ENCODE measurements around the gene SPTSSA.
"Not testable (repeated sequence)": the region's sequence is repeated elsewhere in the genome, so short reads cannot be mapped to it uniquely, and the experiment has no call there.

The SPTSSA gene

DNA sequence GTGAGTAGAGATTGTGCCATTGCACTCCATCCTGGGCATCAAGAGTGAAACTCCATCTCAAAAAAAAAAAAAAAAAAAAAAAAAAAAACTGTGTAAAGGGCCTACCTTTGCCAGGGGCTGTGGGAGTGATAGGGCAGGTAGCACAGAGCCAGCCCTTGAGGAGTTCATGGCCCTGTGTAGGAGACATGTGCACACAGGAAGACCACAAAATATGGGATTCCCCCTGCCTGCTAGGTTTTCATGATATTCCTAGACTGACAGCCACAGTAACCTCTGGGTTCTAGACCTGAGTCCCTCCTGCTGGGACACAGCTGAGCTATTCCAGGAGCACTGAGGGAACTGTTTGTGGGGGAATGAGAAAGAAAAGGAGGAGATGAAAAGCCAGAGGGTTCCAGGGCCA, 8.3 kb upstream of the SPTSSA start:
- DNase-seq (ENCODE audit: low spot score): no peak

DNA sequence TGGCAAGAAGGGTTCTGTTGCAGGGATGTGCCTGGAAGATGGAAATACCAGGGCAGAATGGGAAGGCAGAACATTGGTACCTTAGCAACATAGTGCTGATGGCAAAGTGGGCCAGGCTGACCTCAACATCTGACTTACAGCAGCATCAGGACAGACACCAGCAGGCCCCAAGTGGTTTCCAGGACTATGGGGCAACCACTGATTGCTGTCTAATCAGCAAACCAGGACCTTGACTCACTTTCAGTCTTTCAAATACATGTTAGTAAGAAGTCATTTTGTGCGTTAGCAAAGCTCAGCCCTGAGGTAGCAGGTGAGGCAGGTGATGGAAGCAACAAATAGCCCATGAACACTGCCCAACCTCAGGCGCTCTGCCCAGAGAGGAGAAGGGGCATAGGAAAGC, 4.7 kb upstream of the SPTSSA start:
- DNase-seq (ENCODE audit: low spot score): no peak

DNA sequence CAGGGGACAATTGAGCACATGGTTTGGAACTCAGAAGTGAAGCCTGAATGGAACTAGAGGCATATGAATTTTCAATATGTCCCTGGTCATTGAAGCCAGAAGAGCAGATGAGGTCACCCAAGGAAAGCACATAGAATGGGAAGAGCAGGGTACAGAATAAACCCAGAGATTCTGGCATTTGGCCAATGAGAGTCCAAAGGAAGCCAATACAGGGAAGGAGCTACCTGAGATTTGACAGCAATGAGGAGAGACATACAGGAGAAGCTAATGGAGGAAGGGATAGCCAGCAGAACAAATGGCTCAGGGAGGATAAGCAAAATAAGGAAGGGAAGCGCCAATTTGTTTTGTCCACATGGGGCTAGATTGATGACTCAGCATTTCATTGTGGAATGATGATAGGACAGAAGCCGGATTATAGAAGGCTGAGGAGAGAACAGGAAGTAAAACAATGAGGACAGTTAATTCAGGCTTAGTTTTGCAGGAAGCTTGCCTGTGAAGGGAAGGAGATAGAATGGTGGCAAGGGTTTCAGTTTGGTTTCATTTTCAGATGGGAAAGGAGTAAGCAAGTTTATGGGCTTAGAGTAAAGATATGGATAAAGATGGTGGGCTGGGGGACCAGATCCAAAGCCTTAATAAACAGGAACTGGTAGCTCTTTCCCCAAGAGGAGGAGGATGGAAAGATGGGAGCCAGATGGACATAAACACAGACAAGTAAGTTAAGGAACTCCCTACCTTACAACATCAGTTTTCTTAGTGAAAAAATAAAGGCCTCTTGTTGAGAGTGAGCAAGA, 3.2 kb upstream of the SPTSSA start:
- no peak for DNase-seq (ENCODE audit: low spot score)

DNA sequence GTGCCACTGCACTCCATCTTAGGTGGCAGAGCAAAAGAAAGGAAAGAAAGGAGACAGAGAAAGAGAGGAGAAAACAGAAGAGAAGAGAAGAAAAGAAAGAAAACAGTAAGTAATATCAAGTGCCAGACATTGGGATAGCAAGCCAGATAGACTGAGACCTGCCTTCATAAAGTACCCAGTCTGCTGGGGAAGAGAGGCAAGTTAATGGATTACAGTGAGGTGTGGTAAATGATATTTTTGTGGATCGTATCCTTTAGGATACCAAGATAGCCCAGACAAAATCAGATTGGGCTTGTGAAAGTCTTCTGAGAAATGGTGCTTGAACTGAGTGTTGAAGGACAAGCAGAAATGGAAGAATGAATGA, 1.5 kb upstream of the SPTSSA start:
- no peak for DNase-seq (ENCODE audit: low spot score)

DNA sequence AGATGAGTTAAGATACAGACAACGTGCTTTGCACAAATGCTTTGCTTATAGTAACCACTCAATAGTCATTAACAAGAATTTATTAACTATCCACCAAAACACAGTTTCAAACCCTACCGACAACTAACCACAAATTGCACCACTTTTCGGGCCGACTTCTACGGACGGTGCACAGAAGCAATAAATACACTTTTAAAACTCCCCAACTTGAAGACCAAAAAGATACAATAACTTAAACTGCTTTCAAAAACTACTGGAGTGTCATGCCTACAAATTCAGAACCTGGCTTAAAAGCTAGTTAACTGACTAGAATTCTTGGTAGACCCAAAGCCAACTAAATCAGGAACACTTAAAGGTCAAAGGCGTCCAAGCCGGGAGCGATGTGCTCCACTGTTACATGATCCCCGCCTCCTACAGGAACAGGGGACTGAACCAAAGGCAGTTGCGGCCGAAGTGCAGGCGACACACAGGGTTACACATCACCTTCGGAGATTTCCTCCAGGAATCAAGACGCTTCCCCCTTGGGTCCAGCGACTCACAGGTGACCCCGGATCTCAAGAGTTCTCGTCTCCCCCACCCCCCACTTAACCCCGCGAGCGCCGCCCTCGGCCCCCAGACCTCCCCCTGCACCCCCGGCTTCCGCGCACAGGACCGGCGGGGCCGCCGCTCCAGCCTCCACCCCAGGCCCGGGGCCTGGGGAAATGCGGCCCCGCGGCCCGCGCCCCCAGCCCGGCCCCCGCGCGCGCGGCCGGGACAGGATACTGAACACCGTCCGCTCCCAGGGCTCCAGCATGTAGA, 507 bp downstream of the SPTSSA start:
- DNase-seq (ENCODE audit: low spot score): peak; percentile 17

DNA sequence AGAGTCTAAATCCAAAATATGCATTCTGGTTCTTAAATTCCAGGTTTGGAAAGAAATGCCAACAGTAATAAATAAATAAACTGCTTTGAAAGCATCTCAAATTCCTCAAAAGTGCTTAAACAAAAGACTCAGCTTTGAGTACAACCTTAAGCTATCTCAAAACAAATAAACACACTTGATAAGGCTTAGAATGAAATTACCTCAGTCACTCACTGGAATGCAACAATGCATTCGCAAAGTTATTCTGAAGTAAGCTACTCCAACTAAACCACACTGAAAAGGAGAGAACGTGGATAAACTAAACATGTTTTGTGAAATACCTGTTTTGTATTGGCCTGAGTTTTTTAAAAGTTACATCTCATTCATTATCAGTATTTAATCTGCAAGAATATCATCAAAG, 1.2 kb downstream of the SPTSSA start:
- no peak for DNase-seq (ENCODE audit: low spot score)

DNA sequence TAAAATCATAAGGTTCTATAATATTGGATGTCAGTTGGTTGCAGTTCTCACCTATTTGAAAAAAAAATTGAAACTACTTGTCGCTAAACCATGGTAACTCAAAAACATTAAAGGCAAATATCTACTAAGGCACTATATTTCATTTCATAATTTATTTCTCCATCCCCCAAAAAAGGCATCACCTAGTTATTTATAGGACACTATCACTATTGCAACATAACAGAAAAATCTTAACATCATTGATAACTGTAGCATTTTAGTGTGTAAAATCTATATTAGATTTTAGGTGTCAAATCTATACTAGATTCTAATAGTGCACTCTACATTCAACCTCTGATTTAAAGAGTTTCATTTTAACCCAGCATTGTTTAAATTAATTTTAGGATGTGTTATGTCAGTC, 1.7 kb downstream of the SPTSSA start:
- DNase-seq (ENCODE audit: low spot score): no peak

DNA sequence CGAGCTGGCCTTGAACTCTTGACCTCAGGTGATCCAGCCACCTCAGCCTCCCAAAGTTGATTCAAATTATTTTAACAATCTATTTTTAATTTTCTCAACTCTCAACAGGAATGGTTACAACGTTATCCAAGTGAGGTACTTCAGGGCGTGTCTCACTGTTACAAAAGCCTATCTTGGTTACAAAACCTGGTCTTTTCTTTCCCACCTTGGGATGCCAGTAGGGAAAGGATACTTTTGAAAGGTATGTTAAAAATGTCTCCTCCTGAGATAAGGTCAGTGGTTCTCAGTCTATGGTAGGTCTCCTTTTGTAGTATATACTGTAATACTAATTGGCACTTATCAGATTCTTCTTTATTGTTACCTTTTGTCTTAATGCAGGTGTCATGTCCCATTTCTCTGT, 4.9 kb downstream of the SPTSSA start:
- no peak for DNase-seq (ENCODE audit: low spot score)

DNA sequence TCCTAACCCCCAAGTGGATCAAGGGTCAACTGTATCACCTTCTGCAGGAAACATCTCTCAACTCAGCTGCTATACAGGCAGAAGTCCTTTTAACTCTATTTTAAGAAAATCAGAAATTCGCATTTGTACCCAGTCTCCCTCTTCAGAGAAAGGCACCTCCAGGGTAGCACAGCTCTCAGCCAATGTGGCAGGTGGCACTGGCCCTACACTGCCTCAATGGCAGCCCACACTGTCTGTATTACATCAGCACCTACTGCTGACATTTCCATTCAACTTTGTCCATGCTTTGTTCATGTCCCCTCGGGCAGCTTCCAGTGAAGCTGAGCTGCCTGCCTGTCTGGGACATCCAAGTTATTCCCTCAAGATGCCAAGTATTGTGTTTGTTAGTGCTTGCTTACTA, 8.8 kb downstream of the SPTSSA start:
- no peak for DNase-seq (ENCODE audit: low spot score)

DNA sequence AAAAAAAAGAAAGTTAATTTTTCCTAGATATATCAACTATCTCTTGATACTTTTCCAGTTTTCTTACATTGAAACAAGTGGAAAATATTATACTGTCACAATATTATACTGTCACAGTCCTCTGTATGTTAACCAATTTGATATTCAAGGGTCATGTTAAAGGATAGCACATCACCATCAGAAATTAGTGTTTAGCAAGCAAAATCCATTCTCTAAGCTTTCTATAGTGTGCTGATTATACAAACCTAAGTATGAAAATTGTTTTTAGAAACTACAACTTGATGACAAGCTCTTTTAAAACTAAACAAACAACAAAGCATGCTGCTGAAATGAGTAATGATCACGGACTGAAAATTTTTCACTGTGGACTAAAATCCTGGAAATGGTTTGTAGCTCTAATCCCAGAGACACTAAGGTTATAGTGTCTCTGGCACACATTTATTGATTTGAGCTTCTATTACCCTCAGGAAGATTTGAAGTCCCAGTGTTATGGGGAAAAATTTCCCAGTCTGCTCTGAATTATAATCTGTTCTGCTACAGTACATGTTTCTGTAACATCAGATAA, 9.7 kb downstream of the SPTSSA start:
- no peak for DNase-seq (ENCODE audit: low spot score)

DNA sequence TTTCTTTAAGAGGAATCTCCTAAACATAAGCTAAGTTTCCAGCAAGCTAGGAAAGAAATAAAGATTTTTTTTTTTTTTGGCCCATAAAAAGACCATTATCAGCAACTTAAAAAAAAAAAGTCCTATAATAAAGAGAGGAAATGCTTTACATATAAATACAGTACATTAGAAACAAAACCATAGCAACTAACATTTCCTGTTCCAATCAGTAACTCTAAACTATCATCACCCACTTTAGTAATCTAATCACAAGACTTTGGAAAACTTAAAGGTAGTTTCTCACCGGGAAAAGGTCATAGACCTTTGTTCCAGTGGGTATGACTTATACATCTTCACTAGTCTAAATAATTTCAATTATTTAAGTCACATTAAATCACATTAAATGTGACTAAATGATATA, 11.1 kb downstream of the SPTSSA start:
- DNase-seq (ENCODE audit: low spot score): no peak

DNA sequence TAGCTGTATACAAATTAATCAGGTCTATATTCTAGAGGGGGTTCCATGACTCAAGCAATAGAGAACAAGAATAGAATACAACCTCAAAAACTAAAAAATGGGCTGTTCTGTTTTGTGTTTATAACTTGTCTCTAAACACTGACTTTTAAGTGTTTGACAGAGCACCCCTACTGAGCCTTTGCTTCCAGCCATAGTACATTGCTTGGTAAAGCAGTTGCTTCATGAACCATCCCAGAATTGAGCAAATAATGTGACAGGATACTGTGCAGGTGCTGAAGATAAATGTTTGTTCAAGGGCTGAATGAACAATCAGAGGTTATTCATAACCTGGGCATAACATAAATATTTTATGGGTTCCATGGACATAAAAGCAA, 11.5 kb downstream of the SPTSSA start:
- DNase-seq (ENCODE audit: low spot score): no peak

DNA sequence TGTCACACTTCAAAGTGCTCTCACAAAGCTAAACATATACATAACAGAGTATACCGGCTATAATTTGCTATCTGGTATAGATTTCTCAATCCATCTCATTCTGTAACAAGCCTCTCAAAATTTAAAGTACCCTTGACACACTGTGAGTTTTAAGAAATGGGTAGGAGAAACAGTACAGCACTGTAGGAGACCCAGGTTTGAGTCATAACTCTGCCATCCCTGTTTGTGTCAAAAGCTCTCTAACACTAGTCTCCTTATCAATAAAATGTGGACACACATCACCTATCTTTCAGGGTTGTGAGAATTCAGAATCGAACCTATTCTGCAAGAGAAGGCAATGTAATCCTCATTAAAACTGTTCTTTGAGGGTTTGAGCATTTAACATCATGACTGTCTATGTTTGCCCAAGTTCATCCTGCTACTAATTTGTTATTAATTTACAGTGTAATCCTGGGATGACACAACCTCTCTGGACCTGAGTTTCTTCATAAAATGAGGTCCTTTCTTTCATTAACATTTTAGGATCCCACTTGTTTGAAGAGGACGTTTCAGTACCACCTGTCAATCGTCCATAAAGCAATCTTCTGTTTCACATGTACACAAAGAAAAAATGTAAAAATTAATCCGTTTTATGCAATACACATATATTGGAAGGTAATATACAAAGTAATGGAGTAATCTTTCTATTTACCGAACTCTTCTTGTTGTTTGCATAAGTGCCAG, 12.1 kb downstream of the SPTSSA start:
- no peak for DNase-seq (ENCODE audit: low spot score)

DNA sequence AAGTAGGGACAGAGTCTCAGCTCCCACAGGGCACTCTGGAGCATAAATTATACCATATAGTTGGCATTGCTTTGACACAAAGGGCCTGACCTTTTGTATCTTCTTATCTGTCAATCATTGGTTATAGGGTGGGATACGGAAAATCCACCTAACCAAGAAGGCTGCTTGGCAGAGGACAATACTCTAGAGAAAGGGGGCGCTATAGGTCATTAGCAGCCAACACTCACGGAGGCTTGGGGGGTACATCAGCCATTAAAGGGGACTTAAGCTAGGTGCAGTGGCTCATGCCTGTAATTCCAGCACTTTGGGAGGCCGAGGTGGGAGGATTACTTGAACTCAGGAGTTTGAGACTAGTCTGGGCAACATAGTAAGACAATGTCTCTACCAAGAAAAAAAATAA, 22.9 kb downstream of the SPTSSA start:
- no peak for DNase-seq (ENCODE audit: low spot score)

DNA sequence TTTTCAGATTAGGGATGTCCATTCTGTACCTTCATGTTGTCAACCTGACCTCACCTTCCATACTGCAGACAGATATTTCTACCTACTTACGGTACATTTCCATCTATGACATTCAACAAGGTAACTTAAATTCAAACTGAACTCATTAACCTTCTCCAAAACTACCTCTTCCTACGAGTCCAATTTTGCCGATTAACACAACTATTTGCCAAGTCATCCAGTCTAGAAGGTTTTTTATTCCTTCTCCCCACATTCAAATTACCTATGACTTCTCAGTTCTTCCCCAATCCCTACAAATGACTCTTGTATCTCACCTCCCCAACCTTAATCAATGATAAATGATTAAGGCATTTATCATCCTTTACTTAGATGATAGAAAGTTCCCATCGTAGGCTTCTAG, 23.6 kb downstream of the SPTSSA start:
- DNase-seq (ENCODE audit: low spot score): no peak

DNA sequence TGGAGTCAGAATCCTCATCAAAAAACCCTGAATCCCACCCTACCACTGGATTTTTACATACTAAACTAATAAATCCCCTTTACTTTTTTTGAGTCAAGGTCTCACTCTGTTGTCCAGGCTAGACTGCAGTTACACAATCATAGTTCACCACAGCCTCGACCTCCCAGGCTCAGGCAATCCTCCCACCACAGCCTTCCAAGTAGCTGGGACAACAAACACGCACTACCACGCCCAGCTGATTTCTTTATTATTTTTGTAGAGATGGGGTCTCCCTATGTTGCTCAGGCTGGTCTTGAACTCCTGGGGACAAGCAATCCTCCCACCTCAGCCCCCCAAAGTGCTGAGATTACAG, 24.3 kb downstream of the SPTSSA start:
- no peak for DNase-seq (ENCODE audit: low spot score)

DNA sequence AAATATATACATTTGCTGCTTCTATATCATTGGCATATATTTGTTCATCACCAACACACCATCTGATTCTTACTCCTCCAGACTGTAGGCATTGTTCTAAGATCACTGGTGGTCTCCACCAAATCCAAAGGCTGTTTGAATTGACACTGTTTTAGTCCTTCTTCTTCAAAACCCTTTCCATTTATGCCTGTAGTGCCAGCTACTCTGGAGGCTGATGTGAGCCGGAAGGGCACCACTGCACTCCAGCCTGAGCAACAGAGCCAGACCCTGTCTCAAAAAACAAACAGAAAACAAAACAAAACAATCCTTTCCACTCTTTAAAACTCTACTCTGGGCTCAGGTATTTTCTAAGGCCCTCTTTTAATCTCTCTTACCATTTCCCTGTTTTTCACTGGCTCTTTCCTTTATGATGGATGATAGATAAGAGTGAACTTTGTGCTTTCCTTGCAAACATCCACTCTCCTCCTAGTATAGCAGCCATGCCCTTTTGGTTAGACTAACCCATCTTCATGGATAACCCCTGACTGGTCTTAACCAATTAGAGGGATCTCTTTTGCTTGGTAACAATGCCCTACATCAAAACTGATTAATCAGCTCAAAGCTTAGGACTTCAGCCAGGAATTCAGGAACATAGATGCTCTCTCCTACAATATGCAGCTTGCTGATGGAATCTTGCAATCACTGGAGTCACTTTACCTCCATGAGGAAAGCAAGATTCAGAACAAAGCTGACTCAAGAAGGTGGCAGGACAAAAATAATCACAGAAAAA, 24.9 kb downstream of the SPTSSA start:
- no peak for DNase-seq (ENCODE audit: low spot score)

DNA sequence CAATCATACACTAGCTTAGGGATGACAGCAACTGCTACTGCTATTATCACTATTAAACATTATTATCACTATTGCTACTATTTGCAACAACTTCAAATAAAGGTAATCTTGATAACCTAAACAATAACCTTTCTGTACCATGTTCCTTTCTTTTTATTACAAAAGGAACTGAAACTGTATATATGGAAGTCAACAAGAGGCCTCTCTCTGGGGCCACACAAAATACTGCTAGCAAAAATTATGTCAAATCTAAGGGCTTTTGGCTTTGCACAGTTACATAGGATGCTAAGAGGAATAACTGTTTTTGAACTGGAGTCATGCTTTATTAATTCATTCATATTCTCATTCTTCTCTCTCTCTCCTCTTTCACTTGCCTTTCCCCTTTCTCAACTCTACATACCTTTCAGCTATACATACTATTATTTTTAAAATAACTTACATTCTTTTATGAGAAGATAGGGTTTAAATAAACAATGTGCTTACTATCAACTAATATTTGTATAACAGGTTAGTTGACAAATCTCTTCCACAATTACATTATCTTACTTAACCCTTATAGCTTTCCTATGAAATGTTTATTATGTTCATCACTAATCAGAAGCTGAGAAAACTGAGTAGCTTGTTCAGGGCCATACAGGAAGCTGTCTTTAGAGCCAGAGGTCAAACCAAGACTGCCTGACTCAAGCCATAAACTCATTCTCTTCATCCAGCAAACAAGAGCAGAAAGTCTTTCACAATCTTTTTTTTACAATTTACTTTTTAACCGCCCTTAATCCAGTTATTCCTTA, 25.7 kb downstream of the SPTSSA start:
- DNase-seq (ENCODE audit: low spot score): no peak

DNA sequence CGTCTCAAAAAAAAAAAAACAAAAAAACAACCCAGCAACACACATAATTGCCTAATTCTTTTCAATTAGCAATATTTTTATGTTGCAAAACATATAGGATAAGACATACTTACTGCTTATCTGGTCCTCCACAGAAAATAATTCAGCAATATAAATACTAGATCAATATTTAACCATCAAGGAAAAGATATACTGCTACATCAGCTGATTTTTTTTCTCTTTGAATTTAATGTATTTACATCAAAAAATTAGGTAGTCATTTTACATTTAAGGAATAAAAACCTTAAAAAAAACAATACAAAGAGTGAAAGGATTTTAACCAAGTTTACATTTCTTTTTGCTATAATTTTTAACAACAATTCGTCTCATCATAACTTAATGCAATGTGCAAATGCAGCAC, 28.1 kb downstream of the SPTSSA start:
- DNase-seq (ENCODE audit: low spot score): no peak

DNA sequence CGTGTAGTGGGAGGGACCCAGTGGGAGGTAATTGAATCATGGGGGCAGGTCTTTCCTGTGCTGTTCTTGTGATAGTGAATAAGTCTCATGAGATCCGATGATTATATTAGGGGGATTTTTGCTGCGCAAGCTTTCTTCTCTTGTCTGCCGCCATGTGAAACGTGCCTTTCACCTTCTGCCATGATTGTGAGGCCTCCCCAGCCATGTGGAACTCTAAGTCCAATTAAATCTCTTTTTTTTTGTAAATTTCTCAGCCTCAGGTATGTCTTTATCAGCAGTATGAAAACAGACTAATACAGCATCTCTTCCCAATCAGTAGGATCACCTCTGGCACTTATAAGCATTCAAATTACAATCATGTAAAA, 34.0 kb downstream of the SPTSSA start:
- not testable (repeated sequence) for DNase-seq (ENCODE audit: low spot score)
